ENCODE measurements around the gene SHROOM3.
"Not testable (repeated sequence)": the region's sequence is repeated elsewhere in the genome, so short reads cannot be mapped to it uniquely, and the experiment has no call there.

The SHROOM3 gene

GRCh38 chr4:76447393-76447851 is 12.4 kb downstream of the SHROOM3 start:
- no peak for DNase-seq

- no peak for DNase-seq
Observed at GRCh38 chr4:76448211-76448610, 13.2 kb downstream of the SHROOM3 start.

- no peak for DNase-seq
Observed at GRCh38 chr4:76449362-76449767, 14.3 kb downstream of the SHROOM3 start.

GRCh38 chr4:76449833-76450232 is 14.8 kb downstream of the SHROOM3 start:
- DNase-seq: no peak

- no peak for DNase-seq
Observed at GRCh38 chr4:76453232-76453631, 18.2 kb downstream of the SHROOM3 start.

GRCh38 chr4:76454073-76454472 is 19.0 kb downstream of the SHROOM3 start:
- not testable (repeated sequence) for DNase-seq

GRCh38 chr4:76457885-76458284 is 22.9 kb downstream of the SHROOM3 start:
- no peak for DNase-seq

GRCh38 chr4:76458297-76458696 is 23.3 kb downstream of the SHROOM3 start:
- DNase-seq: no peak

GRCh38 chr4:76458825-76459224 is 23.8 kb downstream of the SHROOM3 start:
- DNase-seq: no peak

GRCh38 chr4:76459291-76459723 is 24.3 kb downstream of the SHROOM3 start:
- DNase-seq: no peak

GRCh38 chr4:76463568-76463967 is 28.5 kb downstream of the SHROOM3 start:
- no peak for DNase-seq

- DNase-seq: no peak
Observed at GRCh38 chr4:76470064-76470463, 35.0 kb downstream of the SHROOM3 start.

GRCh38 chr4:76470532-76470931 is 35.5 kb downstream of the SHROOM3 start:
- no peak for DNase-seq

- no peak for DNase-seq
Observed at GRCh38 chr4:76476571-76476970, 41.5 kb downstream of the SHROOM3 start.

GRCh38 chr4:76484654-76485053 is 49.6 kb downstream of the SHROOM3 start:
- DNase-seq: no peak

GRCh38 chr4:76485450-76485849 is 50.4 kb downstream of the SHROOM3 start:
- no peak for DNase-seq

- no peak for DNase-seq
Observed at GRCh38 chr4:76486588-76487276, 51.7 kb downstream of the SHROOM3 start.

- DNase-seq: no peak
Observed at GRCh38 chr4:76487621-76488020, 52.6 kb downstream of the SHROOM3 start.

- DNase-seq: no peak
Observed at GRCh38 chr4:76488455-76488854, 53.4 kb downstream of the SHROOM3 start.

GRCh38 chr4:76488888-76489685 is 54.1 kb downstream of the SHROOM3 start:
- DNase-seq: no peak

- no peak for DNase-seq
Observed at GRCh38 chr4:76489686-76490161, 54.7 kb downstream of the SHROOM3 start.

GRCh38 chr4:76492055-76492454 is 57.0 kb downstream of the SHROOM3 start:
- DNase-seq: no peak

GRCh38 chr4:76494243-76494642 is 59.2 kb downstream of the SHROOM3 start:
- DNase-seq: no peak
